H9 (cell line): ENCODE measurements around the gene SIX5. TPM values are rescaled to one million over a fixed set of nuclear protein-coding genes. Genes with fewer than 3 reads are reported as not detected.

ENCODE experiments used
- DNase-seq: peaks from one replicate; pipeline ENCODE4 v3.0.0-alpha.2; 2017
- H2AFZ ChIP-seq: one replicate; pipeline ENCODE4 v1.6.1; 2013; ENCODE audit warnings: mild to moderate bottlenecking, low read length, control low read depth, moderate library complexity
- H2AK5ac ChIP-seq: 2 replicates; pipeline ENCODE4 v1.6.1; 2013; ENCODE audit warnings: low read length, control low read depth, mixed read lengths; ENCODE audit not compliant: insufficient read length
- H2BK120ac ChIP-seq: one replicate; pipeline ENCODE4 v1.6.1; 2013; ENCODE audit warnings: low read depth, mild to moderate bottlenecking, low read length, control low read depth, inconsistent platforms; ENCODE audit not compliant: poor library complexity, severe bottlenecking
- H2BK12ac ChIP-seq: 2 replicates; pipeline ENCODE4 v1.6.1; 2013; ENCODE audit warnings: low read length, control low read depth, mixed read lengths, low read depth; ENCODE audit not compliant: insufficient read length
- H2BK15ac ChIP-seq: 2 replicates; pipeline ENCODE4 v1.6.1; 2013; ENCODE audit warnings: low read depth, low read length, control low read depth
- H2BK20ac ChIP-seq: one replicate; pipeline ENCODE4 v1.6.1; 2013; ENCODE audit warnings: low read depth, mild to moderate bottlenecking, low read length, control low read depth, inconsistent platforms; ENCODE audit not compliant: poor library complexity, severe bottlenecking
- H2BK5ac ChIP-seq: 2 replicates; pipeline ENCODE4 v1.6.1; 2013; ENCODE audit warnings: low read length, control low read depth, mixed read lengths; ENCODE audit not compliant: insufficient read length
- H3K14ac ChIP-seq: 2 replicates; pipeline ENCODE4 v1.6.1; 2013; ENCODE audit warnings: low read length, control low read depth; ENCODE audit not compliant: insufficient read depth
- H3K18ac ChIP-seq: 2 replicates; pipeline ENCODE4 v1.6.1; 2013; ENCODE audit warnings: low read depth, mild to moderate bottlenecking, mixed read lengths, low read length, control low read depth; ENCODE audit not compliant: insufficient read length
- H3K23ac ChIP-seq: 2 replicates; pipeline ENCODE4 v1.6.1; 2013; ENCODE audit warnings: low read length, control low read depth, mixed read lengths, low read depth; ENCODE audit not compliant: insufficient read length
- H3K23me2 ChIP-seq: 2 replicates; pipeline ENCODE4 v1.6.1; 2013; ENCODE audit warnings: low read depth, mild to moderate bottlenecking, mixed read lengths, low read length, control low read depth; ENCODE audit not compliant: insufficient read length, poor library complexity, severe bottlenecking
- H3K27ac ChIP-seq: 2 replicates; pipeline ENCODE4 v1.5.1; 2013; ENCODE audit warnings: low read length, control low read depth, mixed read lengths, low read depth; ENCODE audit not compliant: insufficient read length
- H3K27me3 ChIP-seq: 2 replicates; pipeline ENCODE4 v1.6.1; 2013; ENCODE audit warnings: low read length, control low read depth, inconsistent platforms; ENCODE audit not compliant: insufficient read depth
- H3K4ac ChIP-seq: 2 replicates; pipeline ENCODE4 v1.6.1; 2013; ENCODE audit warnings: low read depth, mild to moderate bottlenecking, control low read depth, inconsistent platforms, low read length, moderate library complexity
- H3K4me1 ChIP-seq: 2 replicates; pipeline ENCODE4 v1.6.1; 2013; ENCODE audit warnings: low read length, control low read depth, inconsistent platforms; ENCODE audit not compliant: insufficient read depth
- H3K4me2 ChIP-seq: 2 replicates; pipeline ENCODE4 v1.6.1; 2013; ENCODE audit warnings: low read length, control low read depth, mixed read lengths; ENCODE audit not compliant: insufficient read length, insufficient read depth
- H3K56ac ChIP-seq: 2 replicates; pipeline ENCODE4 v1.6.1; 2013; ENCODE audit warnings: low read depth, mild to moderate bottlenecking, mixed read lengths, low read length, control low read depth; ENCODE audit not compliant: insufficient read length
- H3K79me1 ChIP-seq: 2 replicates; pipeline ENCODE4 v1.6.1; 2013; ENCODE audit warnings: low read depth, mild to moderate bottlenecking, moderate library complexity, low read length, control low read depth, inconsistent platforms; ENCODE audit not compliant: insufficient read depth, poor library complexity, severe bottlenecking
- H3K79me2 ChIP-seq: 2 replicates; pipeline ENCODE4 v1.6.1; 2013; ENCODE audit warnings: low read length, control low read depth, inconsistent platforms; ENCODE audit not compliant: insufficient read depth
- H3K9ac ChIP-seq: 2 replicates; pipeline ENCODE4 v1.6.1; 2013; ENCODE audit warnings: low read length, control low read depth, mixed read lengths; ENCODE audit not compliant: insufficient read length; ENCODE audit errors: extremely low read depth
- H3K9me3 ChIP-seq: one replicate; pipeline ENCODE4 v1.6.1; 2013; ENCODE audit warnings: low read depth, low read length, inconsistent platforms; ENCODE audit not compliant: control insufficient read depth
- H3T11ph ChIP-seq: one replicate; pipeline ENCODE4 v1.6.1; 2013; ENCODE audit warnings: mild to moderate bottlenecking, low read length, control low read depth, inconsistent platforms
- H4K20me1 ChIP-seq: one replicate; pipeline ENCODE4 v1.6.1; 2013; ENCODE audit not compliant: control insufficient read depth, insufficient read length, insufficient read depth
- H4K5ac ChIP-seq: 2 replicates; pipeline ENCODE4 v1.6.1; 2013; ENCODE audit warnings: low read depth, mild to moderate bottlenecking, mixed read lengths, low read length, control low read depth; ENCODE audit not compliant: insufficient read length
- H4K8ac ChIP-seq: replicated peaks from 2 replicates; pipeline ENCODE4 v1.6.1; 2013; ENCODE audit warnings: low read length, control low read depth, mixed read lengths, low read depth; ENCODE audit not compliant: insufficient read length
- H4K91ac ChIP-seq: 2 replicates; pipeline ENCODE4 v1.6.1; 2013; ENCODE audit warnings: low read depth, mild to moderate bottlenecking, moderate library complexity, mixed read lengths, low read length, control low read depth; ENCODE audit not compliant: insufficient read length
- H3K27ac Mint-ChIP-seq, 3 experiments: 2 replicates in 2 of 3; 3 replicates in 1 of 3; pipeline ENCODE4 v1.8.0; 2020 to 2021; ENCODE audit warnings: mixed read lengths in 3 of 3, mild to moderate bottlenecking in 1 of 3, moderate library complexity in 1 of 3
- H3K27me3 Mint-ChIP-seq: 2 replicates; pipeline ENCODE4 v1.8.0; 2021; ENCODE audit warnings: low read depth, mild to moderate bottlenecking, moderate library complexity, mixed read lengths
- H3K36me3 Mint-ChIP-seq, 3 experiments: 2 replicates in 2 of 3; 3 replicates in 1 of 3; pipeline ENCODE4 v1.8.0; 2020 to 2021; ENCODE audit warnings: low read depth in 3 of 3, mixed read lengths in 3 of 3; ENCODE audit not compliant: insufficient read depth in 1 of 3
- H3K4me1 Mint-ChIP-seq, 2 experiments: 2 replicates each; pipeline ENCODE4 v1.8.0; 2020; ENCODE audit warnings: mixed read lengths in 2 of 2
- H3K4me3 Mint-ChIP-seq, 2 experiments: 2 replicates in 1 of 2; 3 replicates in 1 of 2; pipeline ENCODE4 v1.8.0; 2020 to 2021; ENCODE audit warnings: mild to moderate bottlenecking in 2 of 2, mixed read lengths in 2 of 2, moderate library complexity in 1 of 2
- H3K9me3 Mint-ChIP-seq, 2 experiments: 2 replicates in 1 of 2; 3 replicates in 1 of 2; pipeline ENCODE4 v1.8.0; 2020; ENCODE audit warnings: mild to moderate bottlenecking in 2 of 2, mixed read lengths in 2 of 2, moderate library complexity in 1 of 2
- CTCF ChIP-seq: fragments of 200-600 bp; sonication (generic); conservative IDR thresholded peaks from 3 replicates; pipeline ENCODE4 v1.8.0; 2021; ENCODE audit warnings: antibody characterized with exemption, mild to moderate bottlenecking
- WGBS: extraction: QIAGEN DNeasy Blood & Tissue Kit; methylation state at CpG from one replicate; pipeline ENCODE4 v1.1.7; 2013; ENCODE audit warnings: missing lambda C conversion rate, low lambda C conversion rate, mixed read lengths; ENCODE audit not compliant: insufficient read length; ENCODE audit errors: extremely low coverage; 5-methylcytosine and 5-hydroxymethylcytosine counted together
- total RNA-seq: library from RNA; stranded (reverse); gene quantifications from 2 replicates; pipeline ENCODE4 v1.2.1, GENCODE V29; 2021

SIX5 gene
- total RNA-seq, 1 experiment from 2014 or later, result 41.7 TPM

- H3K23me2 ChIP-seq, result peaks cover 14% of the 10 kb centered on the region
- Mint-ChIP-seq H3K4me1 (peaks cover 28 to 29% of the 10 kb centered on the region in 2 experiments), H3K36me3 (peaks cover 15 to 29% (median 25%) of the 10 kb centered on the region in 3 experiments; a peak in 6 of 7 replicates), H3K27me3 (no peaks in the 10 kb centered on the region), H3K4me3 (peak overlapping the region; percentile 91 to 96), H3K9me3 (no peaks in the 10 kb centered on the region), H3K27ac (peak overlapping the region; percentile 87 to 99 (median 97))
- peak; percentile 100 for DNase-seq
- peak overlapping the region; percentile 99 for H3K9ac ChIP-seq
- TF ChIP-seq CTCF, result no peak; the same call in 2 of the 3 replicates
- peak overlapping the region; percentile 96; the same call in 1 of the 2 replicates for H3K4ac ChIP-seq
- no peak overlapping the region for H2AK5ac ChIP-seq
- H3K27ac ChIP-seq, result peak overlapping the region; percentile 74
- peak overlapping the region; percentile 92 for H2BK120ac ChIP-seq
- no peak overlapping the region for H4K8ac ChIP-seq
- H3T11ph ChIP-seq, result peak overlapping the region; percentile 97
- peaks cover 3% of the 10 kb centered on the region for H3K79me1 ChIP-seq
- peak overlapping the region; percentile 60 for H2BK12ac ChIP-seq
- no peak overlapping the region for H3K23ac ChIP-seq
- H3K14ac ChIP-seq, result peak overlapping the region; percentile 99; the same call in 1 of the 2 replicates
- peak overlapping the region; percentile 100 for H3K4me2 ChIP-seq
- no peak overlapping the region for H4K91ac ChIP-seq
- peak overlapping the region; percentile 94 for H2BK5ac ChIP-seq
- H3K79me2 ChIP-seq, result peaks cover 12% of the 10 kb centered on the region; the same call in 1 of the 2 replicates
- H2AFZ ChIP-seq, result no peak overlapping the region
- H3K9me3 ChIP-seq, result no peaks in the 10 kb centered on the region
- WGBS, result no CpG with 5 or more reads among the region's 51 CpGs
- peak overlapping the region; percentile 5; the same call in 1 of the 2 replicates for H2BK15ac ChIP-seq
- no peaks in the 10 kb centered on the region for H3K27me3 ChIP-seq
- H3K56ac ChIP-seq, result no peak overlapping the region
- peak overlapping the region; percentile 100 for H3K18ac ChIP-seq
- peak overlapping the region; percentile 99 for H2BK20ac ChIP-seq
- H3K4me1 ChIP-seq, result no peaks in the 10 kb centered on the region
- H4K5ac ChIP-seq, result no peak overlapping the region
- H4K20me1 ChIP-seq, result no peaks in the 10 kb centered on the region
These were observed 51.7 kb downstream of the SIX5 start for GRCh38 chr19:45717131-45717982.
